Loucy (cell line): ENCODE results near the gene CELSR1.

Experiments
- H2AFZ ChIP-seq: fragments of 200-600 bp; sonication (generic); 2 replicates; pipeline ENCODE4 v1.6.0; 2016; ENCODE audit warnings: antibody characterized with exemption, mild to moderate bottlenecking, low read length, moderate library complexity
- H3F3A ChIP-seq: fragments of 200-600 bp; 2 replicates; pipeline ENCODE4 v1.6.0; 2016; ENCODE audit warnings: antibody characterized with exemption, low read depth, mild to moderate bottlenecking
- H3K27me3 ChIP-seq: fragments of 200-600 bp; sonication (generic); 2 replicates; pipeline ENCODE4 v1.6.1; 2014; ENCODE audit warnings: low read length, mild to moderate bottlenecking; ENCODE audit not compliant: insufficient read depth, poor library complexity, severe bottlenecking
- H3K36me3 ChIP-seq: fragments of 200-600 bp; sonication (generic); 2 replicates; pipeline ENCODE4 v1.6.1; 2016; ENCODE audit warnings: low read length; ENCODE audit not compliant: insufficient read depth
- H3K4me1 ChIP-seq: fragments of 200-600 bp; sonication (generic); 2 replicates; pipeline ENCODE4 v1.5.1; 2014; ENCODE audit warnings: low read length, mild to moderate bottlenecking; ENCODE audit not compliant: insufficient read depth, poor library complexity, severe bottlenecking
- H3K4me2 ChIP-seq: fragments of 200-600 bp; sonication (generic); 2 replicates; pipeline ENCODE4 v1.6.0; 2014; ENCODE audit warnings: antibody characterized with exemption, low read length, low read depth, mild to moderate bottlenecking; ENCODE audit not compliant: poor library complexity, severe bottlenecking
- H3K4me3 ChIP-seq: fragments of 200-600 bp; sonication (generic); 2 replicates; pipeline ENCODE4 v1.5.1; 2014; ENCODE audit warnings: low read length, mild to moderate bottlenecking, mixed read lengths; ENCODE audit not compliant: poor library complexity, severe bottlenecking
- H3K79me2 ChIP-seq: fragments of 200-600 bp; sonication (generic); 2 replicates; pipeline ENCODE4 v1.6.1; 2014; ENCODE audit warnings: low read length; ENCODE audit not compliant: insufficient read depth
- H3K9ac ChIP-seq: fragments of 200-600 bp; sonication (generic); 2 replicates; pipeline ENCODE4 v1.6.0; 2014; ENCODE audit warnings: mild to moderate bottlenecking, low read depth, low read length, moderate library complexity; ENCODE audit not compliant: poor library complexity, severe bottlenecking
- H3K9me2 ChIP-seq: fragments of 200-600 bp; sonication (generic); replicated peaks from 2 replicates; pipeline ENCODE4 v1.6.1; 2016; ENCODE audit warnings: low read depth, low read length, mixed read lengths
- H3K9me3 ChIP-seq: fragments of 200-600 bp; sonication (generic); 2 replicates; pipeline ENCODE4 v1.6.1; 2014; ENCODE audit warnings: mild to moderate bottlenecking, antibody characterized with exemption, low read length, low read depth; ENCODE audit not compliant: insufficient read depth
- H4K20me1 ChIP-seq: fragments of 200-600 bp; sonication (generic); 2 replicates; pipeline ENCODE4 v1.6.0; 2014; ENCODE audit warnings: antibody characterized with exemption, low read length, mild to moderate bottlenecking; ENCODE audit not compliant: insufficient read depth, poor library complexity, severe bottlenecking
- EZH2phosphoT487 ChIP-seq: fragments of 200-600 bp; IDR thresholded peaks from 2 replicates; pipeline ENCODE4 v1.6.1; 2018; ENCODE audit warnings: antibody characterized with exemption, mild to moderate bottlenecking, moderate library complexity, borderline replicate concordance
- TF ChIP-seq, protein P1 (sequence below): fragments of 200-600 bp; sonication (generic); conservative IDR thresholded peaks from 2 replicates; pipeline ENCODE4 v1.5.1; 2014; ENCODE audit warnings: mild to moderate bottlenecking, antibody characterized with exemption, low read length

The CELSR1 gene

DNA sequence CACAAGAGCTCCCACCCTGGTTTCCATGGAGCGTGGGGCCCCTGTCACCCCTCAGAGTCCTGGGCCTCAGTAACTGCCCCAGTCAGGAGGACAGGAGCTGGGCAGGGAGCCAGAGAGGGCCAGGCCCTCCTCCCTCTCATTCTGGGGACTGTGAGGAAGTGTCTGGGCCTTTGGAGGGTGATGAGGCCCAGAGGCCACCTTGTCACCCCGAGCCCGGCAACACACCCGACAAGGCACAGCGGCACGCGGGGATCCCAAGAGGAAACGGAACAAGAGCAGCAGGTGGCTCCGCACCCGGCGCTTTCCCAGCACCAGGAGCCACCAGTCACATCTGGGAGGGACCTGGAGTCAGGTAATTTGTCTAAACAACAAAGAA, 72.1 kb downstream of the CELSR1 start:
- Histone ChIP-seq H3K36me3 (no peaks in the 10 kb centered on the region), H3F3A (no peaks in the 10 kb centered on the region)

DNA sequence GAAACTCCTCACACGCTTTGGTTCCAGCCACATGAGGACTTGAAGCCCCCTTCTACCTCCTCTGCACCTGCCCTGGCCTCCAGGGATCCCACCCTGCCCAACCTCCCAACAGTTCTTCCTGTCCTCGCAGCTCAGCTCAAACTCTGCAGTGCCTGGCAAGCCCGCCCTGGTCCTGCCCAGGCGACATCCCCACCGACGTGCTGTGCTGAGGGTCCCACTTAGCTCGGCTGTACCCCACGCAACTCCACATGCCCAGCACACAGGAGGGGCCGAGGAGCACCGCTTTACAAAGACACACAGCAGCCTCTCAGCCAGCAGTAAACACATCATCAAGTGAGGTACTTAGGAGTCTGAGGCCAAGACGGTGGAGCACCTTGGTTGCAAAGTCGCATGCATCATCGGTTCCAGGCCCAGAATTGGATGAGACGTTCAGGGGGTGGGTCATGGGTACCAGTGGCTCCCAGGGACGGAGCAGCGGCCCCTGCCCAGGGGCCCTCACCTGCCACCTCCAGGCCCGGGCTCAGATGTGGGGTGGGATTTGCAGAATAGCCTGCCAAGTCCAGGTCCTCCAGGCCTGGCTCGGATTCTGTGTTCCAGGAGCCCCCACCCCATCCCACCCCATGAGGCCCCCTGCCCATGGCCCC, 72.6 kb downstream of the CELSR1 start:
- Histone ChIP-seq H3K9me2 (no peaks in the 10 kb centered on the region), H3K9ac (no peak overlapping the region), H3K79me2 (no peaks in the 10 kb centered on the region), H3K27me3 (no peaks in the 10 kb centered on the region), H3F3A (no peaks in the 10 kb centered on the region), H3K9me3 (no peaks in the 10 kb centered on the region), H3K4me1 (no peaks in the 10 kb centered on the region), H4K20me1 (no peaks in the 10 kb centered on the region), H3K36me3 (no peaks in the 10 kb centered on the region), H2AFZ (no peak overlapping the region), H3K4me2 (no peak overlapping the region), H3K4me3 (no peak overlapping the region)
- no peak for TF ChIP-seq EZH2phosphoT487
- TF ChIP-seq, protein P1, sequence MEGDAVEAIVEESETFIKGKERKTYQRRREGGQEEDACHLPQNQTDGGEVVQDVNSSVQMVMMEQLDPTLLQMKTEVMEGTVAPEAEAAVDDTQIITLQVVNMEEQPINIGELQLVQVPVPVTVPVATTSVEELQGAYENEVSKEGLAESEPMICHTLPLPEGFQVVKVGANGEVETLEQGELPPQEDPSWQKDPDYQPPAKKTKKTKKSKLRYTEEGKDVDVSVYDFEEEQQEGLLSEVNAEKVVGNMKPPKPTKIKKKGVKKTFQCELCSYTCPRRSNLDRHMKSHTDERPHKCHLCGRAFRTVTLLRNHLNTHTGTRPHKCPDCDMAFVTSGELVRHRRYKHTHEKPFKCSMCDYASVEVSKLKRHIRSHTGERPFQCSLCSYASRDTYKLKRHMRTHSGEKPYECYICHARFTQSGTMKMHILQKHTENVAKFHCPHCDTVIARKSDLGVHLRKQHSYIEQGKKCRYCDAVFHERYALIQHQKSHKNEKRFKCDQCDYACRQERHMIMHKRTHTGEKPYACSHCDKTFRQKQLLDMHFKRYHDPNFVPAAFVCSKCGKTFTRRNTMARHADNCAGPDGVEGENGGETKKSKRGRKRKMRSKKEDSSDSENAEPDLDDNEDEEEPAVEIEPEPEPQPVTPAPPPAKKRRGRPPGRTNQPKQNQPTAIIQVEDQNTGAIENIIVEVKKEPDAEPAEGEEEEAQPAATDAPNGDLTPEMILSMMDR, result no peak

More for the DNA sequence above, 72.1 kb downstream of the CELSR1 start:
- TF ChIP-seq, protein P1, result no peak
- TF ChIP-seq EZH2phosphoT487, result no peak
- Histone ChIP-seq H3K9me2 (no peaks in the 10 kb centered on the region), H3K9me3 (no peaks in the 10 kb centered on the region), H3K27me3 (no peaks in the 10 kb centered on the region), H3K4me3 (no peak overlapping the region), H4K20me1 (no peaks in the 10 kb centered on the region), H2AFZ (no peak overlapping the region), H3K4me1 (no peaks in the 10 kb centered on the region), H3K79me2 (no peaks in the 10 kb centered on the region), H3K9ac (no peak overlapping the region), H3K4me2 (no peak overlapping the region)

DNA sequence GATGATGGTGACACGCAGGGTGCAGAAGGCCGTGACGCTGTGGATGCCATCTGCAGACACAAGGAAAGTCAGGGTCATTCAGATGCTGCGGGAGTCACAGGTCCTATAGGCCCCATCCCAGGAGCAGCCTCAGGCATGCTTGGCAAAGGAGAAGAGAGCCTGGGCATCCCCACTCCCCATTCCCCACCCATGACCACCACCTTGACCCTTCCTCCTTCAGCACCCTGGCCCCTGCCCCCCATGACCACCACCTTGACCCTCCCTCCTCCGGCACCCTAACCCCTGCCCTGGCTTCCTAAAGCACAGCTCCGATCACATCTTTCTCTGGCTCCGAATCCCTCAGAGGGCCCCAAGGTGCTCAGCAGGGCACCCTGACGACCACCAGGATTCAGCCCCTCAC, 73.1 kb downstream of the CELSR1 start:
- no peak overlapping the region for H2AFZ ChIP-seq
- H3K27me3 ChIP-seq, result no peaks in the 10 kb centered on the region
- H3K4me2 ChIP-seq, result no peak overlapping the region
- H3K4me3 ChIP-seq, result no peak overlapping the region
- no peaks in the 10 kb centered on the region for H4K20me1 ChIP-seq
- H3K9me2 ChIP-seq, result no peaks in the 10 kb centered on the region
- no peaks in the 10 kb centered on the region for H3K9me3 ChIP-seq
- H3K9ac ChIP-seq, result no peak overlapping the region
- no peaks in the 10 kb centered on the region for H3K36me3 ChIP-seq
- no peaks in the 10 kb centered on the region for H3K79me2 ChIP-seq
- no peaks in the 10 kb centered on the region for H3K4me1 ChIP-seq
- no peaks in the 10 kb centered on the region for H3F3A ChIP-seq
- TF ChIP-seq EZH2phosphoT487, result no peak
- TF ChIP-seq, protein P1, result no peak
